ENCODE results near the gene ZNF79. TPM values are rescaled to one million over a fixed set of nuclear protein-coding genes. Genes with fewer than 3 reads are reported as not detected.

Gene ZNF79
- total and polyA plus RNA-seq, 2 of the 4 experiments (the other 2 are of a cell fraction) = 5.6 to 15.4 TPM

- TF ChIP-seq SMC3 (IDR thresholded peaks at IDR 0.05; ENCODE audit: low read depth, low read length) = no peak
- TF ChIP-seq MAFK (IDR thresholded peaks at IDR 0.05; ENCODE audit: low read depth, low read length) = no peak
- no peak for TF ChIP-seq NFE2L2 (IDR thresholded peaks at IDR 0.05; ENCODE audit: low read depth, low read length)
- TF ChIP-seq MAZ (IDR thresholded peaks at IDR 0.05; ENCODE audit: borderline replicate concordance, low read depth, low read length) = no peak
- no peak for TF ChIP-seq RFX5 (IDR thresholded peaks at IDR 0.05; ENCODE audit: low read depth, low read length)
- no peak for TF ChIP-seq RAD21 (IDR thresholded peaks at IDR 0.05; ENCODE audit: low read length)
- no peak for TF ChIP-seq POLR2A (IDR thresholded peaks at IDR 0.05; ENCODE audit: low read depth, low read length)
- no peak for TF ChIP-seq FOS (IDR thresholded peaks at IDR 0.05; ENCODE audit: low read depth, low read length)
- no peak for TF ChIP-seq USF2 (IDR thresholded peaks at IDR 0.05; ENCODE audit: low read depth, low read length)
- TF ChIP-seq RCOR1 (IDR thresholded peaks at IDR 0.05; ENCODE audit: insufficient replicate concordance, low read length) = no peak
- TF ChIP-seq BHLHE40 (IDR thresholded peaks at IDR 0.05; ENCODE audit: low read depth, low read length) = no peak
- TF ChIP-seq ELK1 (IDR thresholded peaks at IDR 0.05; ENCODE audit: borderline replicate concordance, low read depth, low read length) = no peak
- TF ChIP-seq CEBPB (IDR thresholded peaks at IDR 0.05; ENCODE audit: low read depth, low read length) = no peak
- TF ChIP-seq MXI1 (IDR thresholded peaks at IDR 0.05; ENCODE audit: borderline replicate concordance, low read depth, low read length) = no peak
- no peak for TF ChIP-seq CTCF (conservative IDR thresholded peaks at IDR 0.05; ENCODE audit: low read depth, low read length)
- no peak for TF ChIP-seq CHD1 (IDR thresholded peaks at IDR 0.05; ENCODE audit: low read depth, low read length)
- Histone ChIP-seq H2AK5ac (ENCODE audit: low read depth, low read length) (no peak overlapping the region), H3K79me1 (ENCODE audit: low read depth in 1 of 2, low read length in 2 of 2) (peaks cover 31 to 59% of the 10 kb centered on the region in 2 experiments; a peak in 3 of 4 replicates), H2AFZ (replicated peaks; ENCODE audit: low read length, poor library complexity) (no peak overlapping the region), H2BK20ac (ENCODE audit: low read depth, low read length) (no peak overlapping the region), H3K27me3 (ENCODE audit: control insufficient read depth, insufficient read depth, low read length) (no peaks in the 10 kb centered on the region), H3K56ac (ENCODE audit: extremely low read depth, insufficient read depth, low read length) (no peak overlapping the region), H3K14ac (replicated peaks; ENCODE audit: low read depth, low read length) (no peak overlapping the region), H3K4ac (ENCODE audit: low read depth, low read length) (no peak overlapping the region), H3K4me3 (ENCODE audit: insufficient read depth, low read depth, low read length) (no peak overlapping the region), H3K27ac (ENCODE audit: insufficient read depth, low read length) (no peak overlapping the region), H4K5ac (ENCODE audit: low read depth, low read length) (no peak overlapping the region), H2BK120ac (ENCODE audit: low read depth, low read length) (no peak overlapping the region), H3K23ac (ENCODE audit: low read depth, low read length) (no peak overlapping the region), H4K20me1 (ENCODE audit: insufficient read depth, low read length) (peaks cover 13% of the 10 kb centered on the region), H3K36me3 (ENCODE audit: control insufficient read depth, insufficient read depth, low read length) (peaks cover 27% of the 10 kb centered on the region), H3K9me1 (ENCODE audit: insufficient read depth, low read length) (peaks cover 5% of the 10 kb centered on the region; the same call in 1 of the 2 replicates), H3K4me2 (ENCODE audit: low read depth, low read length) (no peak overlapping the region), H3K9me3 (ENCODE audit: control insufficient read depth, insufficient read depth, low read length) (no peaks in the 10 kb centered on the region), H3K9ac (ENCODE audit: low read depth, low read length) (no peak overlapping the region), H3K18ac (ENCODE audit: low read depth, low read length) (no peak overlapping the region), H3K4me1 (ENCODE audit: control insufficient read depth, insufficient read depth, low read length) (no peaks in the 10 kb centered on the region), H2AK9ac (replicated peaks; ENCODE audit: low read depth, low read length, poor library complexity) (no peak overlapping the region), H4K8ac (ENCODE audit: low read depth in 2 of 2, low read length in 2 of 2) (no peak overlapping the region), H2BK15ac (ENCODE audit: low read depth, low read length) (no peak overlapping the region), H4K91ac (ENCODE audit: insufficient read depth, low read depth, low read length) (no peak overlapping the region), H2BK5ac (ENCODE audit: low read depth, low read length, poor library complexity, severe bottlenecking) (no peak overlapping the region)
- no peak for DNase-seq
- no peak for ATAC-seq (ENCODE audit: low read depth)
- 100% methylated on average over 1 of the region's 8 CpGs; no CpG with 5 or more reads in 1 of the 2 experiments for WGBS, 2 experiments (ENCODE audit: extremely low coverage in 2 of 2, insufficient read length in 1 of 2)
- ChIA-PET POLR2A (ENCODE audit: unreplicated experiment) (no interaction called here), CTCF (no interaction called here)
- dilution Hi-C loops (cut with HindIII; ENCODE audit: low sequenced_read_pairs, unreplicated experiment) = no loop called here
- intact Hi-C loops (cut with micrococcal nuclease) = no loop called here
- BruUV-seq (replicated peaks) = no TSS peak
- in situ Hi-C loops (cut with MboI; ENCODE audit: low sequenced_read_pairs) = no loop called here
Observed at GRCh38 chr9:127430415-127430814, 6.2 kb downstream of the ZNF79 start.

Measured in IMR-90 (cell line).